Adipose tissue (tissue), 3 donors: Measurements from ENCODE around the gene NASP. TPM values are rescaled to one million over a fixed set of nuclear protein-coding genes. Genes with fewer than 3 reads are reported as not detected.

ENCODE experiments used
- H3K27ac ChIP-seq: one replicate; pipeline ENCODE4 v1.5.1; 2013; ENCODE audit warnings: low read depth, low read length
- WGBS, 3 donors: extraction: QIAGEN DNeasy Blood & Tissue Kit; methylation state at CpG; one replicate each; pipeline ENCODE4 v1.1.7; 2013; 5-methylcytosine and 5-hydroxymethylcytosine counted together
- polyA plus RNA-seq, 3 donors: library from polyadenylated mRNA; stranded (reverse); fragments of 200-250 nt; gene quantifications; one replicate each; pipeline ENCODE4 v1.2.3, GENCODE V29; 2013
- donor health status: healthy with polysubstance abuse.
- donor health status: Bipolar disorder and iron deficiency.
- donor health status: healthy.

The NASP gene
- polyA plus RNA-seq, 3 donors = 37.2 to 117 (median 92.1) TPM

- H3K27ac ChIP-seq = no peak overlapping the region
Observed at GRCh38 chr1:45643978-45644377, 60.1 kb downstream of the NASP start.

DNA sequence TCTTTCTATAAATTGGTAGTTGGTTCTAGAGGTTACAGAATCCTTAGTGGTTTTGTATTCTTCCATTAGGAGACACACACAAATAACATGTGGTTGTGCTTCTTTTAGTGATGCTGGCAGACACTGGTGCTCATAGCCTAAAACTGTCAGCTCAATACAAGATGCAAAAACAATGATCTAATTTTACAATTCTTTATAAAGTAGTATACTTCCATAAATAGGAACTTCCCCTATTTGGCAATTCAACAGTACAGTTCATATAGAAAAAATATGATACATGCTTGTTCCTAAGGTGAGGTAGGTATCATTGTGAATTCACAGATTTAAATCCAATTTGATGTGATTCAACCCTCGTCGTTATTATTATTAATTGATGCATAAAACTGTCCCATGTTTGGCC is 60.8 kb downstream of the NASP start:
- 70 to 93% (median 92%) methylated on average over 2 of the region's 2 CpGs for WGBS, 3 donors
- no peak overlapping the region for H3K27ac ChIP-seq

GRCh38 chr1:45647248-45648021 is 63.6 kb downstream of the NASP start:
- H3K27ac ChIP-seq = no peak overlapping the region
- 79 to 85% (median 81%) methylated on average over 9 of the region's 9 CpGs for WGBS, 3 donors

DNA sequence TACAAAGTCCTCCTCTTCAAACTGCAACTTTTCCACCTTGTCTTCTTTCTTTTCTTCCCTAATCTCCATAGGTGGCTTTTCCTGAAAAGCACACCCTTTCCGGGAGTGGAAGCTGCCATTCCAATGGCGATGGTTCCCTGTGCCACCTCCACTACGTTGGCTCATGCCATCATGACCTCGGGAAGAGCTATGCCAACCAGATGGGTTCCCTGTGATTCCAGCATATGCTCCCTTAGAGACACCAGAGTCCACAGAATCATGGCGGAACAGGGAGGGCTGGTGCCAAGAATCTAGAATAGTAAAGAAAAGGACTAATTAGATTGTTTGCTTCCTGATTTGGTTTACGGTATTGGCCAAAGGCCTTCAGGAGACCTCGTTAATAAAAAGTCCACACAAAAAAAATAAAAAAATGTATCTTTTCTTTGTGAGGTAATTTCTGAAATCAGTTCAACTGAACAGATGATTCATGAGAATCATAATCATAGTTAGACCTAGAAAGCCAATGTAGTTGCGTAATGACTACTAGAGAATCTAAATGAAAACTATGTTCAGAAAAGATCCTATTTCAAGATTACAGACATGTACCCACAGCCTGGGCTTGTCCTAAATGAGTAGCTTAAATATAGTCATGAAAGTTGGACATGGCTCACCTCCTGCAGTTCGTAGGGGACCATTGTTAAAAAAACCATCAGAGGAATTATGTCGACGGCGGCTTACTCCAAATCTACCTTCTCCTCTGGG is 70.9 kb downstream of the NASP start:
- 91 to 94% (median 93%) methylated on average over 12 of the region's 12 CpGs for WGBS, 3 donors

GRCh38 chr1:45656573-45657226 is 72.9 kb downstream of the NASP start:
- 96 to 97% (median 97%) methylated on average over 3 of the region's 3 CpGs for whole genome bisulfite sequencing, 3 donors

More for the DNA sequence above, 70.9 kb downstream of the NASP start:
- H3K27ac ChIP-seq = no peak overlapping the region

DNA sequence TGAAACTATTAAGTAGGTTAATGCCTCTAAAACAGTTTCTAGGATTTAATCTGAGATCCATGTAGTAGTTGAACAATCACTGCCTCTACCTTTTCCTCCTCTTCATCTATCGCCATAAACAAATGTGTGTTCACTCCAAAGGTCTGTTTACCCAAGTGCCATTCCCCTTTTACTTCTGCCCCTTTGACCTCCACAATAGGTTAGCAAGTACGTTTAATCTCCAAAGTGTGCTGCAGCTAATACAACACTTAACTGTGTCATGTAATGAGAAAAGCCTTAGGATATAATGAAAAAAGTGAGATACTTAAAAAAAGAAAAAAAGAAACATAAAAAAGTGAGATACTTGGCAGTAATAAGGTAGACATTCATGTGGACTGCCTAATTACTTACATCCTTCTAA is 74.3 kb downstream of the NASP start:
- 21 to 82% (median 79%) methylated on average over 2 of the region's 2 CpGs for WGBS, 3 donors
- no peak overlapping the region for H3K27ac ChIP-seq

More at GRCh38 chr1:45656573-45657226, 72.9 kb downstream of the NASP start:
- H3K27ac ChIP-seq = no peak overlapping the region

- WGBS, 3 donors = 95 to 98% (median 95%) methylated on average over 2 of the region's 2 CpGs
- H3K27ac ChIP-seq = no peak overlapping the region
Observed at GRCh38 chr1:45659222-45659621, 75.4 kb downstream of the NASP start.

DNA sequence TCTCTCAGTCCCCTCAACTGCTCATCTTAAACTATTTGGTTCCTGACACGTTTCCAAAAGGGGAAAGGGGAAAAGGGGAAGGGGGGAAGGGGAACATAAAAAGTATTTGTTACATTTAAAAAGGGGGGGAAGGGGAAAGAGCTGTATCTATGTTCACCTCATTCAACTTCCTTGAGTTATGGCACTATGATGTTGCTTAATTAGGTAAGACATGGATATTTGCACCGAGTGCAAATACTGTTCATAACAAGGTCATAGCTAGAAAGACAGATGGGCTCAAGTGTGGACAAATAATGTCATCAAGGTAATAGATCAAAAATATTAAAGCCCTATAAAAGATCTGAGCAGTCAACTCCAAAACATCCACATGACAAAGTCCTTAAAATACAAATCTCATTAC is 76.5 kb downstream of the NASP start:
- no peak overlapping the region for H3K27ac ChIP-seq
- WGBS, 3 donors = 40 to 64% (median 57%) methylated on average over 2 of the region's 2 CpGs

DNA sequence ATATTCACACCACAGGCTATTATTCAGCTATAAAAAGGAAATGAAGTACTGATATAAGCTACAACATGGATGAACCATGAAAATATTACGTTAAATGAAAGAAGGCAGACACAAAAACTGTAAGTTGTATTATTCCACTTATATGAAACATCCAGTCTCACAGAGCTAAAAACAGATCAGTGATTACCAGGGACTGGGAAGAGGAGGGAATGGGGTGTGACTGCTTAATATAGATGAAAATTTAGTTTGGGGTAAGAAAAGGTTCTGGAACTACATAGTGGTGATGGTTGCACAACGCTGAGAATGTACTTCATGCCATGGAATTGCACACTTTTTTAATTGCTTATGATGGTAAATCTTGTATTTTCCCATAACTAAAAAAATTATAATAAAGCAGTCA is 83.0 kb downstream of the NASP start:
- H3K27ac ChIP-seq = no peak overlapping the region
- 89 to 94% (median 91%) methylated on average over 2 of the region's 2 CpGs for WGBS, 3 donors

DNA sequence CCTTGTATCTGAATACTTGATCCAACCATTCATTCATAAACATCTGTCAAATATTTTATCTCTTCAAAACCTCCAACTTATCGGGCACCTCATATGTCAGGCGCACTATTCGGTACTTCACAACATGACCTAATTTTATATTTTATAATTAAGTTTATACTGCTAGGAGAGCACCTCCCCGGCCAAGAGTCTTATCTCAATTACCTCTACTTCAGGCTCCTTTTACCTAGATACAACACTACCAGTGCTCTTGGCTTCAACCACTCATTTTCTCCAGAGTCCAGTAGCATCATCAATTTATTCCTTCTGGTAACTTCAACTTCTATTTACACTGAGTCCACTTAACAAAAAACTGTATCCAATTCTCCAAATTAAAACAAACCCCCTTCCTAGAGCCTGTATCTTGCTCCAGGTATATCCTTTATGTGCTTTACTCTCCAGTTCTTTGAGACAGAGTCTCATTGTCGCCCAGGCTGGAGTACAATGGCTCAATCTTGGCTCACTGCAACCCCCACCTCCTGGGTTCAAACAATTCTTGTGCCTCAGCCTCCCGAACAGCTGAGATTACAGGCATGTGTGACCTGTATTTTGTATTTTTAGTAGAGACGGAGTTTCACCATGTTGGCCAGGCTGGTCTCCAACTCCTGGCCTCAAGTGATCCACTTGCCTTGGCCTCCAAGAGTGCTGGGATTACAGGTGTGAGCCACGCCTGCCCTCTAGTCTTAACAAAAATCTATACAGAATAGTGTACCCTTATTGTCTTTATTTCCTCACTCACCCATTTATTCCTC is 83.7 kb downstream of the NASP start:
- WGBS, 3 donors = 72 to 92% (median 86%) methylated on average over 8 of the region's 8 CpGs
- H3K27ac ChIP-seq = no peak overlapping the region

Other genes starting within 250 kb of the NASP start
- 1 to 10 TPM; 4.6 to 9.8 (median 6.9) TPM for gene TOE1, start 243.9 kb upstream of the NASP start, polyA plus RNA-seq
- gene MUTYH, start 243.6 kb upstream of the NASP start, polyA plus RNA-seq = 10 to 100 TPM in 2 of 3 donors, 1 to 10 TPM in 1; 8.9 to 18.3 (median 11.2) TPM
- gene TESK2, start 92.9 kb upstream of the NASP start, polyA plus RNA-seq = 1 to 10 TPM; 2.1 to 3.8 (median 3.8) TPM
- 1 to 10 TPM in 2 of 3 donors, under 1 TPM in 1; 0.80 to 4.1 (median 1.0) TPM for gene CCDC163, start 84.0 kb upstream of the NASP start, polyA plus RNA-seq
- gene MMACHC, start 83.7 kb upstream of the NASP start, polyA plus RNA-seq = 1 to 10 TPM; 2.4 to 3.9 (median 2.8) TPM
- gene PRDX1, start 62.2 kb upstream of the NASP start, polyA plus RNA-seq = 100 to 1,000 TPM; 123 to 508 (median 363) TPM
- 100 to 1,000 TPM; 108 to 162 (median 158) TPM for gene AKR1A1, start 33.2 kb upstream of the NASP start, polyA plus RNA-seq
- 1 to 10 TPM in 1 of 3 donors, under 1 TPM in 2; 0.58 to 2.7 (median 0.77) TPM for gene CCDC17, start 40.0 kb downstream of the NASP start, polyA plus RNA-seq
- gene GPBP1L1, start 102.5 kb downstream of the NASP start, polyA plus RNA-seq = 10 to 100 TPM; 31.8 to 40.2 (median 33.6) TPM
- gene TMEM69, start 104.1 kb downstream of the NASP start, polyA plus RNA-seq = 10 to 100 TPM; 13.8 to 18.2 (median 16.7) TPM
- gene IPP, start 166.6 kb downstream of the NASP start, polyA plus RNA-seq = 1 to 10 TPM; 4.8 to 9.1 (median 5.3) TPM
- gene MAST2, start 219.6 kb downstream of the NASP start, polyA plus RNA-seq = 10 to 100 TPM in 1 of 3 donors, 1 to 10 TPM in 2; 4.4 to 11.4 (median 7.7) TPM